ENCODE data around the gene C20orf202.
"Not testable (repeated sequence)": the region's sequence is repeated elsewhere in the genome, so short reads cannot be mapped to it uniquely, and the experiment has no call there.

Gene C20orf202

DNA sequence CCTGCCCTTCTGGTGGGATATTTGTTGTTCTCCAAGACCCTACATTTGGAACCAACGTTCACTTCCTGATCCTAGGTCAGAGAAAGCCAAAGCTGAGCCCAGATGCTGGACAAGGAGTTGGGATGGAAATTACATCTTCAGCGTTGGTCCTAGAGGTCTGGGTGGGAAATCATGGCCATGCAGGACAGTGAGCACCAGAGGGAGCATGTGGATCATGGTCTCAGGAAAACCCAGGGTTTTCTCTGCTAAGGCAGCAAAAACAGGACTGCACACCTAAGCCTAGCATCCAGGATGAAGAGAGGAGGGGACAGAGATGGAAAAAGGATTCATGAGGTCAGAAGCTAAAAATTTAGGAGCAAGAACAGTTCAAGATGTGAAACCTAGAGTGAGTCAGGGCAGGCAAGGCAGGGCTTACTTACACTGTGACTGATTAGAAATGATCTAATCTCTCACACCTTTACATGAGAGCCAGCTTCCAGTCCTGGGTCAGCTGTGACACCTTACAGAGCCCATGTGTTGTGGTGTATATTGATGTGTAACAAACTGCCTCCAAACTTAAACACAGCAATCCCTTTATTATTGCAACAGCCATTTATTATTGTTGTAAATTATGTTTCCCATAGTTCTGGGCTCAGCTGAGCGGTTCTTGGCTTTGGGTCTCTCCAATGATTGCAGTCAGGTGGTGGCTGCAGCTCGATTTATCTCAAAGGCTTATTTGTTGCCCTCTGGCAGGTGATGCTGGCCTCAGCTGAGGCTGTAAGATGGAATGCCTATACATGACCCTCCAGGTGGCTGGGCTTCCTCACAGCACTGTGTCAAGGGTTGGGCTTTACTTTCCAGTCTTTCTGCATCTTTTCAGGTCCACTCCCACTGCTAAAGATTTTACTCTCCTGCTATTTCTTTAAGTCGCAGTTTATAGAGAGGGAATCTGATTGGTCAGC, 6.5 kb downstream of the C20orf202 start:
- DNase-seq = no peak

DNA sequence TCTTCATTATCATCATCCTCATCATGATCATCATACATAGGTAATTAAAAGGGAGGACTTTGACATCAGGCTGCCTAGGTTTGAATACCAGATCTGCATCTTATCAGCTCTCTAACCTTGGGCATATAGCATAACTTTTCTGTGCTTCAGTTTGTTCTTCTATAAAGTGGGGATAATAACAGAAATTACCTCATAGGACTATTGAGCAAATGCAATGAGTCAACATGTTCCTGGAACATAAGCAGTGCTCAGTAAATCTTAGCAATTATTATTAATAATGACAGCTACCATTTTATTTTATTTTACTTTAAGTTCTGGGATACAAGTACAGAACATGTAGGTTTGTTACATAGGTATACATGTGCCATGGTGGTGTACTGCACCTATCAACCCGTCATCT, 7.2 kb downstream of the C20orf202 start:
- DNase-seq = no peak

DNA sequence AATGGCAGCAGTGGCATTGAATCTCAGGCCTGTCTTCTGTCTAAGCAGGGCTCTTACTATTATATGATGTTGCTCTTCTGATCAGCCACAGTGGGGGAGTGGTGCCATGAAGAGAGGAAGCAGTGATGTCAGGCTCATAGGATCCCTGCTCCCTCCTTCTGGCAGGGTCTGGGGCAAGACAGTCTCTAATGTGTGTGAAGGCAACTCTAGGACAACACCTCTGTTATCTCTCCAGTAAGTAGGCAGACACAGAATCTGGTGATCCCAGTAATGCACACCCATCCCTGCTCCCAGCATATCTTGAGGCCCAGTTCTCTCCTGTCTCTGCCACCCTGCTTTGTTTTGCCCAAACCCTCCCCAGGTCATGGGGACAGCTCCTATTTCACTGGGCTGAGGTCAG, 8.8 kb downstream of the C20orf202 start:
- DNase-seq = no peak

DNA sequence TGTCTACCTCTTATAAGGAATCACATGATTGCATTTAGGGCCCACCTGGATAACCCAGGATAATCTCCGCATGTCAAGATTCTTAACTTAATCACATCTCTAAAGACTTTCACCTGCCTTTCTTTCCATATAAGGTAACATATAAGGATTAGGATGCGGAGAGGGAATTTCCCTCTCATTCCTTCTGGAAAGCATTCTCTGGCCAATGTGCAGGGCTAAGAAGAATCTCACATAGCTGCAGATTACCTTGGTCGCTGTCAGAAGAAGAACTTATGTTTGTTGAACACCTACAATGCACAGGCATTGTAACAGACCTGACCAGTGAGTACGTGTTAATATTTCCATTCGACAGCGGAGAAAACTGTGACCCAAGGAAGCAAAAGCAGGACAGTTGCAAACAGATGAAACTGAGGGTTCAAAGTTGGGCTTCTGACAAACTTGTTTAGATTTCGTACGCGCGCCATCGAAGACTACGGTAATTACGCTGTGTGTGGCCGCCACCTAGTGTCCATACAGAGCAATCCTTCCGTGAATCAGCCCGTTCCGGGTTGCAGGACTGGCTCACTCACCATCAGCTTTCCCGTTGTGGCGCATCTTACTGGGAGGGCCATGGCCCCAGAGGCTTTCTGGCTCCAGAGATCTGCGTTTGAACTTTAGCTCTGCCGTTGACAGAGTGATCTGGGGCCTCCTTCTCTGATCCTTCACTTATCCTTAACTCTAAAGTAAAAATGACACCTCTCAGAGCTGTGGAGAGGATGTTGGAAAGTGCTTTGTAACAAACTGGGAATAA, 9.5 kb downstream of the C20orf202 start:
- peak; percentile 8 for DNase-seq

DNA sequence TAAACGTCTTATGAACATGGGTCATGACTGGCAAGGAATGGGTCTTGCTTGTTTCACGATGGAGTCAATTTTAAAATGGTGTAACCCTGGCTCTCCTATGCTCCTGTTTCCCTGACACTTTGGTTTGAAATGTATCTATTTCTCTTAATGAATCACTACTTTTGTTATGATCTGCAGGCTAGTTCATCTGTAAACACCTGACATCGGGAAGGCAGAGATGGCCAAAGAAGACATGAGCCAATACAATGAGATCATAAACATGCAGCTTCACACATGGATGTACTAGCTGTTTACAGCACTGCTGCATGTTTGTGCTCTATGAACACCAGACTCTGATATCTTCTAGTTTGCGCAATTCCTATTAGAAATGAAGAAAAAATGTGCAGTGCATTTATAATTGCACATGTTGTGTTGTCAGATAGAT, 11.6 kb downstream of the C20orf202 start:
- no peak for DNase-seq

DNA sequence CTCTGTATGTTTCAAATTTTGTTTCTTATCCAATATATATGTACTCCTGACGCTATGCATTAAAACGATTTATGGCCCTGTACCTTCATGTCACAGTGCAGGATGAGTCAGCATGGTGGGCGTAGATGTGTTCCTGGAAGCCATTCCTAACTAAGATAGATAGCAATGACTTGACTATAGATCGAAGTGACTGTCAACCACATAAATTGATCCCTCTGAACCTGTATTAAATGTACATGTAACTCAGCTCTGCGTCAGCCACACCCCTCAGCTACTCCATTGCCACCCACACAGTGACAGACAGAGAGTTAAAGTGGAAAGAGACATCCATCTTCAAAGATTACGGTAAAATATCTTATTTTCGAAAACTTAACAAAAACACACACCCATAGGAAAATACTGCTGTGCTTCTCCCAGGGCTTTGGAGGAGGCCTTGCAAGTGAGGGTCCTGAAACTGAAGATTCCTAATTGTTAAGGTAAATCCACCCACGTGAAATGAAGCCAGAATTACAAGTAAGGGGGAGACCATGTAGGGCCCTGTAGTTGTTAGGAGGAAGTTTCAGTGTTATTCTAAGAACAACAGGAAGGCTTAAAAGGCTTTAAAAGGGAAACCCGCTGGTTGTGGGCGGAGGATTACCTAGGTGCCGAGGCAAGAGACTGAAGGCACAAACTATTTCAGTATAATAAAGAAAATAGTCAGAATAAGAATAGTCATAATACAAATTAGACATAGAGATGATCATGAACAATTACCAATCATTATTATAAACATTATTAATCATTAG, 12.3 kb downstream of the C20orf202 start:
- no peak for DNase-seq

DNA sequence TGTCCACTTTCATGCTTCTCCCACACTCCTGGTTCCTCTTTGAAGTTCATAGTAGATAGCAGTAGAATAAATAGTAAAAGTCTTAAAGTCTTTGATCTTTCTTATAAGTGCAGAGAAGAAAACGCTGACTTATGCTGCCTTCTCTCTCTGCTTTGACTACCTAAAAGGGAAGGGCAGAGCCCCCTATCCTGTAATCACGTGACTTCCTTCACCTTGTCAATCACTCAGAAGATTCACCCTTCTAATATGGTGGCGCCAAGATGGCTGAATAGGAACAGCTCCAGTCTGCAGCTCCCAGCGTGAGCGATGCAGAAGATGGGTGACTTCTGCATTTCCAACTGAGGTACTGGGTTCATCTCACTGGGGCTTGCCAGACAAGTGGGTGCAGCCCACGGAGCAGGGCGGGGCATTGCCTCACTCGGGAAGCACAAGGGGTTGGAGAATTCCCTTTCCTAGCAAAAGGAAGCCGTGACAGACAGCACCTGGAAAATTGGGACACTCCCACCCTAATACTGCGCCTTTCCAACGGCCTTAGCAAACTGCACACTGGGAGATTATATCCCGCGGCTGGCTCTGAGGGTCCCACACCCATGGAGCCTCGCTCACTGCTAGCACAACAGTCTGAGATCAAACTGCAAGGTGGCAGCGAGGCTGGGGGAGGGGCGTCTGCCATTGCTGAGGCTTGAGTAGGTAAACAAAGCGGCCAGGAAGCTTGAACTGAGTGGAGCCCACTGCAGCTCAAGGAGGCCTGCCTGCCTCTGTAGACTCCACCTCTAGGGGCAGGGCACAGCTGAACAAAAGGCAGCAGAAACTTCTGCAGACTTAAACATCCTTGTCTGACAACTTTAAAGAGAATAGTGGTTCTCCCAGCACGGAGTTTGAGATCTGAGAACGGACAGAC, 13.5 kb downstream of the C20orf202 start:
- DNase-seq = not testable (repeated sequence)

DNA sequence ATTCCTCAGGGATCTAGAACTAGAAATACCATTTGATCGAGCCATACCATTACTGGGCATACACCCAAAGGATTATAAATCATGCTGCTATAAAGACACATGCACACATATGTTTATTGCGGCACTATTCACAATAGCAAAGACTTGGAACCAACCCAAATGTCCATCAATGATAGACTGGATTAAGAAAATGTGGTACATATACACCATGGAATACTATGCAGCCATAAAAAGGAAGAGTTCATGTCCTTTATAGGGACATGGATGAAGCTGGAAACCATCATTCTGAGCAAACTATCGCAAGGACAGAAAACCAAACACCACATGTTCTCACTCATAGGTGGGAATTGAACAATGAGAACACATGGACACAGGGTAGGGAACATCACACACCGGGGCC, 19.5 kb downstream of the C20orf202 start:
- DNase-seq = not testable (repeated sequence)

DNA sequence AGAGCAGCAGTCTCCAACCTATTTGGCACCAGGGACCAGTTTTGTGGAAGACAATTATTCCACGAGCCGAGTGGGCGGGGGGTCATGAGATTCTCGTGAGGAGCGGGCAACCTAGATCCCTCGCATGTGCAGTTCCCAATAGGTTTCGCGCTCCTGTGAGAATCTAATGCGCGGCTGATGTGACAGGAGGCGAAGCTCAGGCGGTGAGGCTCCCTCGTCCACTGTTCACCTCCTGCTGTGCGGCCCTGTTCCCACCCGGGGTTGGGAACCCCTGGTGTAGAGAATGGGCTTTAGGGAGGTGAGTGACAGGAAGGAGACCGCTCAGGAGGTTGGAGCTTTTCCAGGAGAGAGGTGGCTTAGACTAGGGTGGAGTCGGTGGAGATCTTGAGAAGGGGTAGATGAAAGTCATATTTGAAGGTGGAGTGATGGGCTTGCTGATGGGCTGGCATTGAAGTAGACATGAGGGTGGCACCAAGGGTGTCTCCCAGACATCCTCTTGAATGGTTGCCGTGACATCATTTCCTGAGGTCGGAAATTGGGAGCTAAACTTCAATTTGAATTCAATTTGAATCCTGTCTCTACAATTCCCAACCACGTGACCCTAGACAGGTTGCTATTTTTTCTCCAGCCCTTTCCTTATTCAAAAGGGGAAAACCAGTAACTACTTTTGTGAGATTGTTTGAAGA, 21.1 kb downstream of the C20orf202 start:
- no peak for DNase-seq

DNA sequence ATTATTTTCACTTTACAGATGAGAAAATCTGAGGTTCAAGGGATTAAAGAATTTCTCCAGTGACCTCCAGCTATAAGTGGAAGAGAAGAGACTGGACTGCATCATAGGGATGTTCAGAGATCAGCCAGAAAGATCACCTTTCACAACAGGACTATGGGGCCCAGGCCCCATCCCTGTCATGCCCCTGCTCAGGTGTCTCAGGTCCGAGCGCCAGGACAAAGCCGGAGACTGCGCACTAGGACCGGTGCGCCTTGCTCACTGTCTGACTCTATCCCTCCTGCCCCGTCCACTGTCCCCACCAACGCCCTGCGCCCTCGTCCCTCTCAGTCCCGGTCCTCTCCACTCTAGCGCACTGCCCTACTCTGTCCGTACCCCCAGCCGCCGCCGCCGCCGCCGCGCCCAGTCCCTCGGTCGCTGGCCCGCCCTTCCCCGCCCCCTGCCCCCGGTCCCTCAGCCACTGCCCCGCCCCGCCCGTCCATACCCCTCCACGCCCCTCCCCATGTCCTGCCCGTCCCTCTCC, 22.1 kb downstream of the C20orf202 start:
- DNase-seq = no peak

DNA sequence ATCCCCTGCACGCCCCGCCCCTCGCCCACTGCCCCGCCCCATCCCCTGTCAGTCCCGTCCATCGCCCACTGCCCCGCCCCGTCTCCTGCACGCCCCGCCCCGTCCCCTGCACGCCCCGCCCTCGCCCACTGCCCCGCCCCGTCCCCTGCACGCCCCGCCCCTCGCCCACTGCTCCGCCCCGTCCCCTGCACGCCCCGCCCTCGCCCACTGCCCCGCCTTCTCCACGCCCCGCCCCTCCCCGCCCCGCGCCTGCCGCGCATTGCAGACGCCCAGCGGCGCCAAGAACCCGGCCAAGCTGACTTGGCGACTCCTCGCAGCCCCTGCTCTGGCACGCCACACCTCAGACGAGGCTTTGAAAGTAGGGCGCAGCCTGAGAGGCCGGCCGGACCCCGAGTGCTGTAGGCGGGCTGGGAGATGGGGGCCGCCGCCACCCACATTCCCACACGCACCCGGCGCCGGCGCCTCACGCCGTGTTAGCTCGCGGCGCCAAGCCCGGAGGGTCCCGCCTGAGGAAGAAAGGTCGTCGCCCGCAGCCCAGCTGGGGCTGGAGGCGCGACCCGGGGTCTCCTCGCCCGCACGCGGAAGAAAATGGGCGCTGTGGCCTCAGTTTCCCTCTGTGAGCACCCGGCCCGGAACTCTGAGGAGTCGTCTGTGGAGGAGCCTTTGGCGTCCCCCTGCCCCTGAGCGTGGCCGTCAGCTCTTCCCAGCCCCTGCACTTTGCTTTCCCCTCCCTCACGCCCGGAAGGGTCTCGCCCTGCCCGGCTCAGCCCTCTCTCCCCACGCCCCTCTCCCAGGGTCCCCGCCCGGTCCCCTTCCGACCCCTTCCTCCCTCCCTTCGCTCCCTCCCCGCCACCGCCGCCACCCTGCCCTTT, 22.8 kb downstream of the C20orf202 start, which contains the start of gene RAD21L1:
Gene RAD21L1 (plus strand): TSS at position 262 of the 872 bp plus-strand sequence. CDS start 2,410 bp downstream, outside the sequence.
- DNase-seq = no peak

DNA sequence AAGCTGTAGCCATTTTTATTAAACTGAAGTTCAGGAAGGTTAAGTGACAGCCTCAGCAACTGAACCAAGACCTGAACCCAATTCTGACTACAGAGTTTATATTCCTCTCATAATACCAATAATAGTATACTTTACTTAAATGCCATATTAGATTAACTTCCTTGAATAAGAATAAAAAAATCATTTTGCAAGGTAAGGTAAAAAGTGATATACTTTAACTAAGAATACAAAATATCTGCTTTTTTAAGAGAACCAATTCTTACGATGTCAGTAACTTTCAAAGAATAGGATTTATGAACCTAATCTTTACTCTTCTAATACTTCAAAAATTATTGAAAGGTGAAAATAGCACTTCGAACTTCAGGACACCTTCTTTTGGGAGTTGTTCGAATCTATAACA, 26.3 kb downstream of the C20orf202 start:
- no peak for DNase-seq

DNA sequence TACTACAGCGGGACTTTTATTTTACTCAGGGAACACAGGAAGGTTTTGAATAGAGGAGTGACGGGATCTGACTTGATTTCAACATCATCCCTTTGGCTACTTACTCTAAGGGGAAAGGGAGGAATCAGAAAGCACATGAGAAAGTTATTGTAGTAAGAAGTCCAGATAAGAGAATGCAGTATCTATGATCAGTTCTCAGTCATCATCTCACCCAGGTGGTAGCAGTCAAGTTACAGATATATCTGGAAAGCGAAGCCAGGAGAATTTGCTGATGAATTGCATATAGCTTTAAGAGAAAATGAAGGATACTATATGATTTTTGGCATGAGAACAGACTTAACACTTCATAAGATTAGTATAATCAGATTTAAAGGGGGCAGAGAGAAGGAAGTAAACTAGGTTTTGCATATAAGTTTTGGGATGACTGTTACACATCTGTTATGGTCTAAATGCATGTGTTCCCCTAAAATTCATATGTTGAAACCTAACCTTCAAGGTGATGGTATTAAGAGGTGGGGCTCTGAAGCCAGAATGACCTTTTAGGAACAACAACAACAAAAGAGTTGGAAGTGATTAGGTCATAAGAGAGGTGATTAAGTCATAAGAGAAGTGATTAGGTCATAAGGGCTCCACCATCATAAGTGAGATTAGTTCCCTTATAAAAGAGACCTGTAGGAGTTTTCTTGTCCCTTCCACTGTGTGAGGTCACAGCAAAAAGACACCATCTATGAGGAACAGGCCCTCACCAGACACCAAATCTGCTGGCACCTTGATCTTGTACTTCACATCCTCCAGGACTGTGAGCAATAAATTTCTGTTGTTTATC, 29.2 kb downstream of the C20orf202 start:
- DNase-seq = no peak

DNA sequence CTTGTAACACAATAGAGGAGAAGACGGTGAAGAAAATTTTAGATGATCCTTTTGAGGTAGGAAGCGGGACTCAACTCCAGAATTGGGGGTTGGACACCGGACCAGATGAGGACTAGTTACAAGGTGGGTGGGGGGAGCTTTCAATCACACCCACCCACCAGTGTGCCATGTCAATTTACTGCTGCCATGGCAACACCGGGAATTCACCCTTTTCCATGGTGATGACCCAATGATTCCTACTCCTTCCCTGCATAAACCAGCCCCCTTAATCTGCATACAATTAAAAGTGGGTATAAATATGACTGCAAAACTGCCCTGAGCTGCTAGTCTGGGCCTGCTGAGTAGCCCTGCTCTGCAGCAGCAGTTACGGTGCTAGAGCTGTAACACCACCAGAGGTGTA, 37.3 kb downstream of the C20orf202 start:
- DNase-seq = no peak

DNA sequence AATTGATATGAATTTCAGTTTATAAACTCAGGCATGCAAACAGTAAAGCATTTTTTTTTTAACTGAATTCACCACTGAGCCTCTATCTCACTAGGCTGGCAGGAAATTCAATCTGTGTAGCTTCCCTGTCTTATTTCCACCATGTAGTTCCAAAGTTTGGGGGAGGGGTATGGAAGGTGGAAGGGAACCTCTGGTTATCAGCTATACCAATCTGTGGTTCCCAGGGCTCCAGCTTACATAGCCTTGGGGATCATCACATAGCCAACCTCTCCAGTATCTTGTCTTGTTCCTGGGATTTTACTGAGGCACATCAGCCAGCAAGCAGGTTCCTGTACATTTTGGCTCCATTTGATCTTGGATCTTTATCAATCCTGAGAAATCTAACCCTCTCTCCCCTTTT, 38.2 kb downstream of the C20orf202 start:
- no peak for DNase-seq

DNA sequence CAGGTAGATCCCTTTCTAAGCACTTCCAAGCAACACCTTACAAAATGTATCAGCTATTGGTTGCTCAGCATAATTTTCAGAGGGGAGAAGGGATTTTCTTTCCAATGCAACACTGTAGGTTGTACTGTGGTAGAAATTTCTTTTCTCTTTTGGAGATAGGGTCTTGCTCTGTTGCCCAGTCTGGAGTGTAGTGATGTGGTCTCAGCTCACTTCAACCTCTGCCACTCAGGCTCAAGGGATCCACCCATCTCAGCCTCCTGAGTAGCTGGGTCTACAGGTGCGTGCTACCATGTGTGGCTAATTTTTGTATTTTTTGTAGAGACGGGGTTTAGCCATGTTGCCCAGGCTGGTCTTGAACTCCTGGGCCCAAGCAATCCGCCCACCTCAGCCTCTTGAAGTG, 38.8 kb downstream of the C20orf202 start:
- no peak for DNase-seq

DNA sequence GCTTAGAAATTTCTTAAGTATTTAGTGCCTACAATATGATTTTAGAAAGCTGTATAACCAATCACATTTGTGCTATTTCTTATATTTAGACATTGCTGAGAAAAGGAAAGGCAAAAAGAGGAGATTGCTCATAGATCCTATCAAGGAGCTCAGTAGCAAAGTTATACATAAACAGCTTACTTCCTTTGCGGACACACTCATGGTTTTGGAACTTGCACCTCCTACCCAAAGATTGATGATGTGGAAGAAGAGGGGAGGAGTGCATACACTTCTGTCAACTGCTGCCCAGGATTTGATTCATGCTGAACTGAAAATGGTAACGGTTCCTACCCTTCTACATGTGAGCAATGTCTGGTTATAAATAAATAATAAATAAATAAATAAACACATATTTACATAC, 39.3 kb downstream of the C20orf202 start:
- no peak for DNase-seq

DNA sequence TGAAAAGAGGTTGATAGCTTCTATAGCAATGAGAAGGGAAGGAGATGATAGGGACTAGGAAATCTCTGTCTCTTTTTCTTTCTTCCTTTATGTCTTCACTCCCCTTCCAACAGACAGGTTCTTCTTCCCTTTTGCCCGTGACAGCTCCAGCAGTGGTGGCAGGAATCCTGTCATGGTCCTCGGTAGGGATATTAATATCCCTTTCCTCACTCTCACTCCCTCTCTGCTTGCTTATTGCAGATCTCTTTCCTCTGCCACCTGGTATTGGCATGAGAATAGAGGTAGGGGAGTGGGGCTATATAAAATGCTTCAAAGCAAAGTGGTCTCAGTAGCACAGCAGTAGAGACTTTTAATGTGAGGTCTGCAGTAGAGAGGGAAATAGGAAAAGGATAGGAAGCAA, 42.3 kb downstream of the C20orf202 start:
- DNase-seq = no peak

DNA sequence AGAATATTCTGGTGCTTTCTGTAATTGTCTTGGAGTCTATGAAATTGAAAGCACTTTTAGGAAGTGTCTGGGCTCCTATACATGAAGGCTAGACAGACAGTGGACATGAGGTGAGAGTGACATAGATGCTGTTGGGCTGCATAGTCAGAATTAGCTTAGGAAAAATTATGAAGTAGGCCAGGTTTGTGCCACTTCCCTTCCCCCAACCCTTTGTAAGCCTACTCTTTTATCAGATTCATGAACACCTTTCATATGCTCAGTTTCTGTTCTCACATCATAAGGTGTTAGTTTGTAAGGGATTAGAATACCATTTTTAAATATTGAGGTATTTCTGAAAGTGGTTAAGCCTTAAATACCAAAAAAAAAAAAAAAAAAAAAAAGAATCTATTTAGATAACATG, 44.4 kb downstream of the C20orf202 start:
- no peak for DNase-seq

Data from SIG-M5 (cell line).